Subcutaneous abdominal adipose tissue (tissue), 5 donors: ENCODE measurements around the gene EDN3.

Experiments
- H3K27ac ChIP-seq: one replicate; pipeline ENCODE4 v1.7.0; 2013; ENCODE audit warnings: low read depth, mild to moderate bottlenecking, inconsistent platforms, low read length, moderate library complexity
- H3K27me3 ChIP-seq, 5 donors: one replicate each; pipeline ENCODE4 v1.7.0; 2013; ENCODE audit warnings: low read length in 5 of 5, inconsistent platforms in 1 of 5; ENCODE audit not compliant: control insufficient read depth in 5 of 5, insufficient read depth in 4 of 5
- H3K36me3 ChIP-seq, 5 donors: one replicate each; pipeline ENCODE4 v1.7.0; 2013; ENCODE audit warnings: low read length in 5 of 5; ENCODE audit not compliant: control insufficient read depth in 5 of 5, insufficient read depth in 5 of 5
- H3K4me1 ChIP-seq, 5 donors: one replicate each; pipeline ENCODE4 v1.7.0; 2013; ENCODE audit warnings: low read length in 5 of 5, mild to moderate bottlenecking in 3 of 5, moderate library complexity in 1 of 5; ENCODE audit not compliant: control insufficient read depth in 5 of 5, insufficient read depth in 5 of 5
- H3K4me3 ChIP-seq, 5 donors: one replicate each; pipeline ENCODE4 v1.7.0; 2013; ENCODE audit warnings: low read length in 5 of 5, low read depth in 1 of 5
- H3K9ac ChIP-seq, 5 donors: one replicate each; pipeline ENCODE4 v1.7.0; 2013; ENCODE audit warnings: low read length in 5 of 5, mild to moderate bottlenecking in 4 of 5, moderate library complexity in 3 of 5
- H3K9me3 ChIP-seq, 5 donors: one replicate each; pipeline ENCODE4 v1.7.0; 2013; ENCODE audit warnings: low read length in 5 of 5; ENCODE audit not compliant: control insufficient read depth in 5 of 5
- donor health status: healthy.
- donor health status: healthy.
- donor health status: healthy.
- donor health status: healthy.
- donor health status: healthy.

EDN3 gene

DNA sequence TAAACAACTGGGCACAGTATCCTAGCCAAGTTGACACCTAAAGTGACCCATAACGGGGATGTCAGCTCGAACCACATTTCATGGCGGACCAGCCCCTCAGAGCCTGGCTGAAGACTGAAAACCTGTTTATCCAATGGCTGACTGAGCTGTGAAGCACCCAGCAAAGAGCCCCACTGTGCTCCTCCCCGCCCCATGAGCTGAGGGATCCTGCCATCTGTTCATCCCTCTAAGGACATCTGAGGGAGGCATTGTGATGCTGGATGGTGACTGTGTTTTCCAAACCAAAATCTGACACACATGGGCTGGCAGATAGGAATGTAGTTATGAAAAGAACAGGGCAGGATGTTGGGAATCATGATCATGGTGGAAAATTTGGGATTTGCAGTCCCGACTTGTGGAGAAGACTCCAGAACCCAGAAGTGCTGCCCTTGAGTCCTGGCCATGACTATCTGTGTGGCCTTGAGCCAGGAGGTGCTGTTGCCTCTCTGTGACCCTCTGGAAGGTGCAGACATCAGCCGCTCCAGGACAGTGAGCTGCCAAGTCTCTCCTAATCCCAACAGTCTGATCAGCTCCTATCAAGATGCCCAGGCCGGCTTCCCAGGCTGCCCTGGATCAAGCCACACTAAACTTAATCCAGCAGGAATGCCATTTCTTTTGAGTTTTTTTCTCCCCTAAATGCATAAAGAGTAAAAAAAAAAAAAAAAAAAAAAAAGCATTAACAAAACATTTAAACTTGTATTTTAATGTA lies 5.7 kb downstream of the EDN3 start:
- no peak overlapping the region for H3K9ac ChIP-seq
- H3K9me3 ChIP-seq: no peaks in the 10 kb centered on the region
- no peak overlapping the region for H3K4me3 ChIP-seq
- peaks cover 0 to 28% (median 21%) of the 10 kb centered on the region in 5 donors for H3K27me3 ChIP-seq
- H3K4me1 ChIP-seq: peaks cover 0 to under 1% (median 0%) of the 10 kb centered on the region in 5 donors
- no peaks in the 10 kb centered on the region for H3K36me3 ChIP-seq
- H3K27ac ChIP-seq: no peak overlapping the region

GRCh38 chr20:59307270-59307669 lies 6.9 kb downstream of the EDN3 start:
- H3K9me3 ChIP-seq: no peaks in the 10 kb centered on the region
- peaks cover 0 to 20% (median 10%) of the 10 kb centered on the region in 5 donors for H3K27me3 ChIP-seq
- H3K27ac ChIP-seq: no peak overlapping the region
- H3K36me3 ChIP-seq: no peaks in the 10 kb centered on the region
- no peak overlapping the region for H3K4me3 ChIP-seq
- H3K4me1 ChIP-seq: no peaks in the 10 kb centered on the region
- no peak overlapping the region for H3K9ac ChIP-seq

- Histone ChIP-seq H3K27ac (no peak overlapping the region), H3K9ac (no peak overlapping the region)
Measured at GRCh38 chr20:59308493-59309201, 8.2 kb downstream of the EDN3 start.

GRCh38 chr20:59309218-59309617 lies 8.8 kb downstream of the EDN3 start:
- H3K9me3 ChIP-seq: peaks cover 0 to 2% (median 0%) of the 10 kb centered on the region in 5 donors
- H3K36me3 ChIP-seq: no peaks in the 10 kb centered on the region
- peaks cover 0 to 16% (median 6%) of the 10 kb centered on the region in 5 donors for H3K27me3 ChIP-seq
- H3K9ac ChIP-seq: no peak overlapping the region
- no peak overlapping the region for H3K4me3 ChIP-seq
- no peak overlapping the region for H3K27ac ChIP-seq
- H3K4me1 ChIP-seq: no peaks in the 10 kb centered on the region

More at GRCh38 chr20:59308493-59309201, 8.2 kb downstream of the EDN3 start:
- Histone ChIP-seq H3K27me3 (peaks cover 0 to 20% (median 6%) of the 10 kb centered on the region in 5 donors), H3K36me3 (no peaks in the 10 kb centered on the region), H3K9me3 (no peaks in the 10 kb centered on the region), H3K4me1 (no peaks in the 10 kb centered on the region), H3K4me3 (no peak overlapping the region)

DNA sequence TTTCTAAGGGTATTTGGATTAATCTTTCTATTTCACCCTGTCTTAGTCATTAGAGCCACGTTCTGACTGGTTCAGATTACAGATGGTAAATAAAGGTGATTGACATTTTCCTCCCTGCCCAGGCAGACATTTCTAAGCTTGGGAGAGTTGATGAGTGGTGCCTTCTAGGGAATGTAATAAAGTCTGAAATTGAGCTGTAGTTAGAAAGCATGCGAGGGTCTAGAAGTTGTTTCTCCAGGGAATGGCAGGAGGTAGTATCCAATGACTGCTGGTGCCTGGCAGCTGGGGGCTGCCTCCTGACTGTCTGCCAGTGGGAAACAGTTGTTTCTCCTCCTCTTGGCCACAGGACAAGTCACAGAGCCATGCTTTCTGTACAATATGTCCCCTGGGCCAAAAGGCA lies 14.6 kb downstream of the EDN3 start:
- Histone ChIP-seq H3K27me3 (no peaks in the 10 kb centered on the region), H3K36me3 (no peaks in the 10 kb centered on the region), H3K27ac (no peak overlapping the region), H3K9me3 (peaks cover 0 to 3% (median 0%) of the 10 kb centered on the region in 5 donors), H3K4me1 (no peaks in the 10 kb centered on the region), H3K4me3 (no peak overlapping the region), H3K9ac (no peak overlapping the region)

GRCh38 chr20:59316911-59317731 lies 16.7 kb downstream of the EDN3 start:
- no peak overlapping the region for H3K27ac ChIP-seq
- peaks cover 0 to 3% (median 0%) of the 10 kb centered on the region in 5 donors for H3K9me3 ChIP-seq
- no peaks in the 10 kb centered on the region for H3K36me3 ChIP-seq
- no peaks in the 10 kb centered on the region for H3K4me1 ChIP-seq
- H3K4me3 ChIP-seq: no peak overlapping the region
- no peak overlapping the region for H3K9ac ChIP-seq
- peaks cover 0 to 11% (median 5%) of the 10 kb centered on the region in 5 donors for H3K27me3 ChIP-seq

DNA sequence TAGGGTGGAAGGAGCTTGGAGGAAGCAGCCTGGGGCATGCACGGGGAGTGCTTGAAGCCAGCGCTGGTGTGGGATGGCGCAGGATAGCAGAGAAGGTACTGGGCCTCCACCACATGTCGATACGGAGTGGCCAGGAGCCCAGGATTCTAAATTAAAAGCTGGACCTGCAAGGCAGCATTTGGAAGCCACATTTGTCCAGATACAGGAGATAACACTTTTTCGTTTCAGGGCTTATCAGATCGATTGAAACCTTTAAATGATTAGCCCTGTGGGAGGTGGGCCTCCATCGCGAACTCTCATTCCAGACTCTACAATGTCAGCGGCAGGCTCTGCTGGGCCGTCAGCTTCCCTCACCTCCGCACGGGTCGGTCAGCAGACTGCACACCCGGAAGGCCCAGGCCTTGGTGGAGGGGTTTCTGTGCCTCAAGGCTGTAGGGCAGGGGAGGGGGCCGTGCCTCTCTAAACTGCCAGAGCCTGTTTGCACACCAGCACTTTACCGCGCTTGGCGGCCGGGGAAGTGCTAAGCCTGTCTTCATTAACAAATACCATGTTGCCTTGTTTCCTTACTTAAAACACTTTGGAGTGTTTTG lies 17.9 kb downstream of the EDN3 start:
- H3K4me3 ChIP-seq: no peak overlapping the region
- no peak overlapping the region for H3K27ac ChIP-seq
- H3K9me3 ChIP-seq: peaks cover 0 to 3% (median 0%) of the 10 kb centered on the region in 5 donors
- no peaks in the 10 kb centered on the region for H3K4me1 ChIP-seq
- no peak overlapping the region for H3K9ac ChIP-seq
- H3K27me3 ChIP-seq: peaks cover 2 to 19% (median 7%) of the 10 kb centered on the region in 5 donors
- no peaks in the 10 kb centered on the region for H3K36me3 ChIP-seq

- H3K4me1 ChIP-seq: no peaks in the 10 kb centered on the region
- peaks cover 3 to 22% (median 11%) of the 10 kb centered on the region in 5 donors for H3K27me3 ChIP-seq
- peaks cover 0 to 3% (median 0%) of the 10 kb centered on the region in 5 donors for H3K9me3 ChIP-seq
- no peak overlapping the region for H3K9ac ChIP-seq
- H3K27ac ChIP-seq: no peak overlapping the region
- no peak overlapping the region for H3K4me3 ChIP-seq
- no peaks in the 10 kb centered on the region for H3K36me3 ChIP-seq
Measured at GRCh38 chr20:59318803-59319202, 18.4 kb downstream of the EDN3 start.

DNA sequence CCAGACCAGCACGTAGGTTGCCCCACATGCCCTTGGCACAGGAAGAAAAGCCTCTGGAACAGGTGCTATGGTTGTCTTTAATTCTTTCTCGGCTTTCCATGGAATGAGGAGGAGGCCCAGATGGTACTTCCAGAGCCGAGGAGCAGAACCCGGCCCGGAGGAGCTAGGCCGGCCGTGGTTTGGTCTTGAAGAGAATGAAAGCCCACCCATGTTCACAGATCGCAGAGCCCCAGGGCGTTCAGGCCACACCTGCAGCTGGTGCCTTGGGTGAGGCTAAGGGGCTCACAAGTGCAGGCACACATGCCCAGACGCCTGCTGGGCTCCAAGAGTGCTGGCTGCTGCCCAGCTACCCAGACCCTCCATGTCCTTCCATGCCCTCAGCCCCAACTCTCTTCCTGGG lies 20.0 kb downstream of the EDN3 start:
- H3K9ac ChIP-seq: no peak overlapping the region
- H3K36me3 ChIP-seq: no peaks in the 10 kb centered on the region
- no peaks in the 10 kb centered on the region for H3K9me3 ChIP-seq
- no peak overlapping the region for H3K4me3 ChIP-seq
- H3K4me1 ChIP-seq: no peaks in the 10 kb centered on the region
- peaks cover 3 to 22% (median 11%) of the 10 kb centered on the region in 5 donors for H3K27me3 ChIP-seq
- H3K27ac ChIP-seq: no peak overlapping the region
